ENCODE data around the gene CAPZA1. TPM values are rescaled to one million over a fixed set of nuclear protein-coding genes. Genes with fewer than 3 reads are reported as not detected.
A peak's percentile ranks its signal among the peaks of the same experiment; 100 is the strongest.

Gene CAPZA1
- total RNA-seq, 2 donors from 2014 or later, result 284 to 302 TPM

DNA sequence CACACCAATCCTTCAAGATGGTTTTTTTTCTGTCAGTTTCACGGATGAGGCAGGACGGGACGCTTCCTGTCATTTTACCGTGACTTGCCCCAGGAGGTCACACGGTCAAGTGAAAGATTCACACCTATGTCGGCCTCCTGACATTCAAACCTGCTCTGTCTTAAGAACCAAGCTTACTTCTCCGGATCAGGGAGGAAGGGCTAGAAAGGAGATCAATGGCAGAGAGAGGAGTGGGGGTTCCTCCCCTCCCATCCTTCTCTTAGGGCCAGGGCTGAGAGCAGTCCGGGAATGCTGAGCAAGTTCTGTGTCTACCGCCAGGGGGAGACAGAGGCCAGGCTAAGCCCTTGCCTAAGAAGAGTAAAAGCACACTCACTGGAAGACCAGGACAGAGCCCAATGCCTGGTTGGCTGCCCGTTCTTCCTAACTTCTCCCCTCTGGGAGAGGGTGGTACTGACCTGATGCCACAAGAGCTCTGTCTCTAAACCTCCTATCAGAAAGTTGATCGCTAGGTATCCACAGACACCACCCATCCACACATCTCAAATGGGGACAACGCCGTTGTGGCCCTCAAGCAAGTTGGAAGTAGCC lies 96.6 kb downstream of the CAPZA1 start:
- peak; percentile 55 for ATAC-seq (replicated peaks)
- H3K27me3 Mint-ChIP-seq, result peaks cover 4% of the 10 kb centered on the region
- peak overlapping the region; percentile 36 for H3K27ac Mint-ChIP-seq
- no peaks in the 10 kb centered on the region for H3K36me3 Mint-ChIP-seq (ENCODE audit: low read depth)
- peak overlapping the region; percentile 84 for H3K4me3 Mint-ChIP-seq
- H3K4me1 Mint-ChIP-seq, result peaks cover 4% of the 10 kb centered on the region
- H3K9me3 Mint-ChIP-seq, result no peaks in the 10 kb centered on the region

DNA sequence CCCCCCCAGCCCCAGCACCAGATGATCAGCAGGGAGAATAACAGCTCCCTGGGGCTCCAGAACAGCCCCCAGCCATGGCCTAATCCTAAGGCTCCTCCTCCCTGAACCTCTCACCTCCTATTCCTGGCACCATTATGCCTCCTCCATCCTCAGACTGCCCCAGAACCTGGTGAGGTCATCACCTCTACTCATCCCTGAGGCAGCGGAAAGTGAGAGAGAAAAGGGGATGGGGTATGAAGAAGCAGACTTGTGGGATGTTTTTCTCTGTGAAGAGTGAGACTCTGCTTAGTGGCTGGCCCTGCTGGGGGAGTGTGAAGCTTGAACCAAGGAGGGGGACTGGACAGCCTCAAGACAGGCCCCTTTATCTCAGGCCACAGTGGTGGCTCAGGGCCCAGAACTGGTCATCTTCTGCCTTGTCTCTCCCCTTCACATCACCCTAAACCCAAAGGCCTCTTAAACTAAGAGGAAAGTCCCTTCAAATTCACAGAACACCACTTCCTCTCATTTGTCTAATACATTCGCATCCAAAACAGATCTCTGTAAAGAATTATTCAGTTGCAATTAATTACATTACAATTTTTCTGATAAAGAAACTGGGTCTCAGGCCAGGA lies 97.7 kb downstream of the CAPZA1 start:
- Mint-ChIP-seq H3K4me3 (no peak overlapping the region), H3K9me3 (no peaks in the 10 kb centered on the region), H3K36me3 (ENCODE audit: low read depth) (no peaks in the 10 kb centered on the region), H3K27ac (no peak overlapping the region), H3K27me3 (peaks cover 4% of the 10 kb centered on the region), H3K4me1 (peaks cover 4% of the 10 kb centered on the region)
- no peak for ATAC-seq (replicated peaks)

DNA sequence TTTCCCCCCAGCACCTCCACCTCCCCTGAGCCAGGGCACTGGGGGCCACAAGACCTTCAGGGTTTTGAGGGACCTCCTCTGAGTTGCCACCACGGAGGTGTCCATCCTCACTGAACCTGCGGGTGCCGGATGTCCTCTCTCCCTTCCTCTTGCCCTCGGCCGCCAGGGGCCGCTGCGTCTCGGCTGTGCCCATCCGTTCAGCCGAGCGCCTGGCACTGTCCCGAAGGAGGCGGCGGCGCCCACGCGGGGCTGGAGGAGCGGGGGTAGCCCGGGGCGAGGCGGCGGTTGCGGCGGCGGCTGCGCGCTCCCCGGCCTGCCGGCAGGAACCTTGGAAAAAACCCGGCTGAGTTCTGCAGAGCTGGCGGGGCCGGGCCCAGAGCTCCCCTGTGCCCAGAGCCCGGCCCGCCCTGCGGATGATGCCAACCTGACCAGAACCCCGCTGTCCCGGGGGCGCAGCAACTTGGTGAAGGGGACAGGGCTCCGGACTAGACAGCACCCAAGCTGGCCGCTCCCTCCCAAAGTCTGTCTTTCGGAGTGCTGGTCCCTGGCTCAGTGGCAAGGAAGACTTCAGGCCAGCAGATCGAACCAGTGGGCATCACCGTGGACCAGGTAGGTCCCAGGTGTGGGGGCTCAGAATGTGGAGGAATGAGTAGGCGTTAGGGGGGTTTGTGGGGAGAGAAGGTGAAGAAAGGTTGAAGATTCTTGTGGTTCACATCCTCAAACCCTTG lies 99.2 kb downstream of the CAPZA1 start:
- no peaks in the 10 kb centered on the region for H3K9me3 Mint-ChIP-seq
- no peak overlapping the region for H3K27ac Mint-ChIP-seq
- H3K36me3 Mint-ChIP-seq (ENCODE audit: low read depth), result no peaks in the 10 kb centered on the region
- peaks cover 7% of the 10 kb centered on the region for H3K27me3 Mint-ChIP-seq
- H3K4me3 Mint-ChIP-seq, result peak overlapping the region; percentile 31
- peaks cover 8% of the 10 kb centered on the region for H3K4me1 Mint-ChIP-seq
- peak; percentile 42 for ATAC-seq (replicated peaks)

DNA sequence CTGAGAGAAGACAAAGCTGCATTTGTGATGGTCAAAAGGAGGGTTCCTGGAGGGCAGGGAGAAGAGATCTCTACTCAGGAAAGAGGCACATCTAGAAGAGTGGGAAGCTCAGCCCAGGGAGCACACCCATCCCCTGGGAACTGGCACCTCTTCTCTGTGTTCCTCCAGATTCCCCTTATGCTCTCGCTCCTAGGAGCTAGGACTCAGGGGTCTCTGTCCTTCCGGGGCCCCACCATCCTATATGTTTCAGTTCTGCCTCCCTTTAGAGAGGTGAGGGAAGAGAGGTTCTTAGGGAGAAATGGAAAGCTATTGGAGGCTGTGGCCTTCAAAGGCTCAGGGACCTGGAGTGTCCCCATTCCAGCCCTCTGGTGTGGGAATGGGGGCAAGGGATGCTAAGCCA lies 100.1 kb downstream of the CAPZA1 start:
- peaks cover 4% of the 10 kb centered on the region for H3K27me3 Mint-ChIP-seq
- ATAC-seq (replicated peaks), result no peak
- H3K4me3 Mint-ChIP-seq, result no peak overlapping the region
- peaks cover 5% of the 10 kb centered on the region for H3K4me1 Mint-ChIP-seq
- H3K36me3 Mint-ChIP-seq (ENCODE audit: low read depth), result no peaks in the 10 kb centered on the region
- H3K27ac Mint-ChIP-seq, result no peak overlapping the region
- H3K9me3 Mint-ChIP-seq, result no peaks in the 10 kb centered on the region

DNA sequence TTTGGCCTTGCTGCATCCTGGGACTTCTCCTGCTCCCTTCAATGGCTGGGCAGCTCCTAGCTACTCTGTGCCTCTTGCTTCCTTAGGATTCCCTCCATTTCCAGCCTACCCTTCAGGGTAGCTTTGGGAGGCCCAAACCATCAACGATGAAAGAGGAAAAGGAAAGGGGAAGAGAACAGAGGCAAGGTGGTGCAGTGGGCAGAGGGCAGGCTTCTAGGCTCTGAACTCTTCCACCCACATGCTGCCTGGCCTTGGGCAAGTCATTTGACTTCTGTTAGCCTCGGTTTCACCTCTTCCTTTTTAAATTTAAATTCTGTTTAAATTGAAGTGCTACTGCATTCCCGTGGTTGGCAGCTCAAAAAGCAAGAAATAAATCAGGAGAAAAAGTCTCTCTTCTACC lies 101.2 kb downstream of the CAPZA1 start:
- Mint-ChIP-seq H3K4me1 (peaks cover 5% of the 10 kb centered on the region), H3K4me3 (no peak overlapping the region), H3K9me3 (no peaks in the 10 kb centered on the region), H3K27ac (no peak overlapping the region), H3K36me3 (ENCODE audit: low read depth) (no peaks in the 10 kb centered on the region), H3K27me3 (peaks cover 4% of the 10 kb centered on the region)
- ATAC-seq (replicated peaks), result no peak

Other genes with a start within 250 kb of the CAPZA1 start
- 1 to 10 TPM; 4.0 to 7.2 TPM for gene CTTNBP2NL, start 223.6 kb upstream of the CAPZA1 start, total RNA-seq
- under 1 TPM; 0.32 to 0.48 TPM for gene WNT2B, start 110.9 kb upstream of the CAPZA1 start, total RNA-seq
- 1 to 10 TPM; 9.4 to 9.7 TPM for gene ST7L, start 691 bp upstream of the CAPZA1 start, total RNA-seq
- 10 to 100 TPM; 54.7 to 59.3 TPM for gene MOV10, start 54.8 kb downstream of the CAPZA1 start, total RNA-seq
- gene RHOC, start 87.3 kb downstream of the CAPZA1 start, total RNA-seq, result 10 to 100 TPM; 39.5 to 59.4 TPM
- under 1 TPM; 0.30 to 0.69 TPM for gene PPM1J, start 95.5 kb downstream of the CAPZA1 start, total RNA-seq